GM21717 (cell line): ENCODE data around the gene PROSER3.
"Not testable (repeated sequence)": the region's sequence is repeated elsewhere in the genome, so short reads cannot be mapped to it uniquely, and the experiment has no call there.

ENCODE experiments used
- ATAC-seq: cut with Tn5 transposase; IDR thresholded peaks from one replicate; pipeline ENCODE4 v1.9.1; 2021; ENCODE audit warnings: mild to moderate bottlenecking, moderate library complexity; ENCODE audit not compliant: unreplicated experiment

The PROSER3 gene

GRCh38 chr19:35789978-35790944, 32.3 kb downstream of the PROSER3 start:
- no peak for ATAC-seq

GRCh38 chr19:35790981-35791813, 33.2 kb downstream of the PROSER3 start:
- ATAC-seq: no peak

- no peak for ATAC-seq
Measured at GRCh38 chr19:35791814-35792279, 33.9 kb downstream of the PROSER3 start.

GRCh38 chr19:35792312-35792711, 34.3 kb downstream of the PROSER3 start:
- ATAC-seq: no peak

GRCh38 chr19:35792888-35793287, 34.9 kb downstream of the PROSER3 start:
- no peak for ATAC-seq

- no peak for ATAC-seq
Measured at GRCh38 chr19:35793381-35794165, 35.6 kb downstream of the PROSER3 start.

GRCh38 chr19:35795564-35795963, 37.6 kb downstream of the PROSER3 start:
- not testable (repeated sequence) for ATAC-seq

- ATAC-seq: no peak
Measured at GRCh38 chr19:35796645-35797542, 38.9 kb downstream of the PROSER3 start.

GRCh38 chr19:35797663-35798062, 39.7 kb downstream of the PROSER3 start:
- ATAC-seq: no peak

- ATAC-seq: no peak
Measured at GRCh38 chr19:35801828-35802227, 43.9 kb downstream of the PROSER3 start.

- ATAC-seq: no peak
Measured at GRCh38 chr19:35805526-35806102, 47.6 kb downstream of the PROSER3 start.

GRCh38 chr19:35806597-35806996, 48.6 kb downstream of the PROSER3 start:
- no peak for ATAC-seq

- no peak for ATAC-seq
Measured at GRCh38 chr19:35807633-35808032, 49.7 kb downstream of the PROSER3 start.

- no peak for ATAC-seq
Measured at GRCh38 chr19:35811317-35812219, 53.6 kb downstream of the PROSER3 start.

GRCh38 chr19:35812220-35813042, 54.5 kb downstream of the PROSER3 start, which contains the start of gene PRODH2:
Gene PRODH2, minus strand, starts transcription at chr19:35812845. Its CDS starts 40 bp downstream, at chr19:35812805.
- no peak for ATAC-seq

- ATAC-seq: no peak
Measured at GRCh38 chr19:35813043-35813890, 55.3 kb downstream of the PROSER3 start.
